Vagina (tissue), 2 donors: Measurements from ENCODE around the gene RNU6-9. TPM values are rescaled to one million over a fixed set of nuclear protein-coding genes. Genes with fewer than 3 reads are reported as not detected.

ENCODE experiments used
- DNase-seq, 2 donors: peaks; one replicate each; pipeline ENCODE4 v3.0.0-alpha.2; 2017; ENCODE audit errors: extremely low spot score in 2 of 2
- H3K27ac ChIP-seq: fragments of 200-600 bp; sonication (generic); one replicate; pipeline ENCODE4 v1.5.1; 2019
- H3K27me3 ChIP-seq: fragments of 200-600 bp; sonication (generic); one replicate; pipeline ENCODE4 v1.5.1; 2019
- H3K36me3 ChIP-seq, 2 donors: fragments of 200-600 bp; sonication (generic); one replicate each; pipeline ENCODE4 v1.5.1; 2017 to 2019
- H3K4me1 ChIP-seq: fragments of 200-600 bp; sonication (generic); one replicate; pipeline ENCODE4 v1.5.1; 2019
- H3K4me3 ChIP-seq, 2 donors: fragments of 200-600 bp; sonication (generic); 1 replicate in 1 of 2; 2 replicates in 1 of 2; pipeline ENCODE4 v1.5.1; 2016 to 2019
- H3K9me3 ChIP-seq: fragments of 200-600 bp; sonication (generic); one replicate; pipeline ENCODE4 v1.5.1; 2019
- POLR2A ChIP-seq, 2 donors: fragments of 450-650 bp; IDR thresholded peaks; one replicate each; pipeline ENCODE4 v1.6.1; 2017; ENCODE audit warnings: antibody characterized with exemption in 2 of 2, mild to moderate bottlenecking in 2 of 2, moderate library complexity in 2 of 2
- POLR2AphosphoS5 ChIP-seq, 2 donors: sonication (generic); formaldehyde crosslinking; IDR thresholded peaks; one replicate each; pipeline ENCODE4 v1.9.0; 2017; ENCODE audit warnings: antibody characterized with exemption in 2 of 2, mild to moderate bottlenecking in 2 of 2, low read depth in 1 of 2; ENCODE audit not compliant: insufficient read depth in 1 of 2
- intact Hi-C: fragments of 100-400 bp; cut with DNase I; formaldehyde crosslinking; loops from one replicate; pipeline ENCODE4 v1.15.1; 2023
- total RNA-seq: library from RNA; depleted of rRNA; stranded (reverse); fragments of >200 nt; gene quantifications from one replicate; pipeline ENCODE4 v1.2.3, GENCODE V29; 2016
- TF ChIP-seq, protein P1 (sequence below), 3 experiments: fragments of 450-650 bp in 2 of 3; fragments of 200-600 bp in 1 of 3; sonication (generic) in 1 of 3; IDR thresholded peaks; one replicate each; pipeline ENCODE4 v1.5.1; 2017 to 2019; ENCODE audit warnings: antibody characterized with exemption in 3 of 3, mild to moderate bottlenecking in 2 of 3, moderate library complexity in 2 of 3

The RNU6-9 gene
- total RNA-seq, 1 donor from 2014 or later, result not detected

- Histone ChIP-seq H3K4me1 (peaks cover 53% of the 10 kb centered on the region), H3K36me3 (no peaks in the 10 kb centered on the region), H3K27ac (peak overlapping the region; percentile 48), H3K9me3 (no peaks in the 10 kb centered on the region), H3K27me3 (no peaks in the 10 kb centered on the region), H3K4me3 (peak overlapping the region; percentile 15 to 39)
- DNase-seq, result no peak
- intact Hi-C loops, result no loop called here
- TF ChIP-seq POLR2AphosphoS5 (IDR thresholded peaks at IDR 0.05; ENCODE audit: insufficient read depth in 1 of 2, low read depth in 1 of 2) (peak in 1 of 2 donors; percentile 84), POLR2A (IDR thresholded peaks at IDR 0.05) (no peak)
Measured at GRCh38 chr19:932648-933552, 39.6 kb downstream of the RNU6-9 start.

- Histone ChIP-seq H3K4me1 (peaks cover 47% of the 10 kb centered on the region), H3K27ac (peak overlapping the region; percentile 48), H3K36me3 (no peaks in the 10 kb centered on the region), H3K27me3 (no peaks in the 10 kb centered on the region), H3K4me3 (peak overlapping the region; percentile 15 to 39), H3K9me3 (no peaks in the 10 kb centered on the region)
- no peak for DNase-seq
- TF ChIP-seq, protein P1, sequence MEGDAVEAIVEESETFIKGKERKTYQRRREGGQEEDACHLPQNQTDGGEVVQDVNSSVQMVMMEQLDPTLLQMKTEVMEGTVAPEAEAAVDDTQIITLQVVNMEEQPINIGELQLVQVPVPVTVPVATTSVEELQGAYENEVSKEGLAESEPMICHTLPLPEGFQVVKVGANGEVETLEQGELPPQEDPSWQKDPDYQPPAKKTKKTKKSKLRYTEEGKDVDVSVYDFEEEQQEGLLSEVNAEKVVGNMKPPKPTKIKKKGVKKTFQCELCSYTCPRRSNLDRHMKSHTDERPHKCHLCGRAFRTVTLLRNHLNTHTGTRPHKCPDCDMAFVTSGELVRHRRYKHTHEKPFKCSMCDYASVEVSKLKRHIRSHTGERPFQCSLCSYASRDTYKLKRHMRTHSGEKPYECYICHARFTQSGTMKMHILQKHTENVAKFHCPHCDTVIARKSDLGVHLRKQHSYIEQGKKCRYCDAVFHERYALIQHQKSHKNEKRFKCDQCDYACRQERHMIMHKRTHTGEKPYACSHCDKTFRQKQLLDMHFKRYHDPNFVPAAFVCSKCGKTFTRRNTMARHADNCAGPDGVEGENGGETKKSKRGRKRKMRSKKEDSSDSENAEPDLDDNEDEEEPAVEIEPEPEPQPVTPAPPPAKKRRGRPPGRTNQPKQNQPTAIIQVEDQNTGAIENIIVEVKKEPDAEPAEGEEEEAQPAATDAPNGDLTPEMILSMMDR (IDR thresholded peaks at IDR 0.05), result no peak
- TF ChIP-seq POLR2AphosphoS5 (IDR thresholded peaks at IDR 0.05; ENCODE audit: insufficient read depth in 1 of 2, low read depth in 1 of 2), result no peak
- no peak for TF ChIP-seq POLR2A (IDR thresholded peaks at IDR 0.05)
- intact Hi-C loops, result no loop called here
Measured at GRCh38 chr19:933553-933882, 40.2 kb downstream of the RNU6-9 start.

DNA sequence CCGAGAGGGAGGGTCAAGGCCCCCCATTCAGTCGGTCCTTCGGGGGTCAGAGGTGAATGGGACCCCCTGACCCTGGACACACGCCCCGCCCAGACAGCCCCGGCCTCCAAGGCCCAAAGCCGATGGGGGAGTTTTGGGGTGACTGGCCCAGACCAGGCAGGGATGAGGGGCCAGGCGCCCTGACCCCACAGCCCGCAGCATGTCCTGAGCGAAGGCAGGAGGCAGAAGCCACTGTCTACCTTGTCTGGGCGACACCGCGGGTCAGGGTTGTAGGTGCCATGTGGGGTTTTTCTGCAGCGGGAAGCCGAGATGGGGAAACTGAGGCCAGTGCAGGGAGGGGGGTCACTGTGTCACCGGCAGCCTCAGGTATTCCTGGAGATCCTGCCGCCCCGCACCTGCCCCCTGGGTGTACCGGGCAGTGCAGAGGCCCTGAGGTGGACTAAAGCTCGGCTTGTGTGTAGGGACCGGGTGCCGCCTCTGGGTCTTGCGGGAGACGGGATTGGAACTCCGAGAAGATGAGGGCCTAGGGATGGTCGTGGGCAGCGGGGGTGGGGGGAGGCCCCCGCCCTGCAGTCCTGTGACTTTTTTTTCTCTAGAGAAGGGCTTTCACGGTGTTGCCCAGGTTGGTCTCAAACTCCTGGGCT lies 41.0 kb downstream of the RNU6-9 start:
- H3K27ac ChIP-seq, result peak overlapping the region; percentile 48
- no peaks in the 10 kb centered on the region for H3K36me3 ChIP-seq
- H3K4me1 ChIP-seq, result peaks cover 43% of the 10 kb centered on the region
- DNase-seq, result no peak
- H3K27me3 ChIP-seq, result no peaks in the 10 kb centered on the region
- H3K4me3 ChIP-seq, result peak overlapping the region in 1 of 2 donors; percentile 15
- no peak for TF ChIP-seq POLR2AphosphoS5 (IDR thresholded peaks at IDR 0.05; ENCODE audit: insufficient read depth in 1 of 2, low read depth in 1 of 2)
- TF ChIP-seq, protein P1 (IDR thresholded peaks at IDR 0.05), result no peak
- TF ChIP-seq POLR2A (IDR thresholded peaks at IDR 0.05), result no peak
- intact Hi-C loops, result no loop called here
- H3K9me3 ChIP-seq, result no peaks in the 10 kb centered on the region

GRCh38 chr19:934865-935479 lies 41.7 kb downstream of the RNU6-9 start:
- no peaks in the 10 kb centered on the region for H3K36me3 ChIP-seq
- no peak overlapping the region for H3K4me3 ChIP-seq
- no peak for TF ChIP-seq POLR2A (IDR thresholded peaks at IDR 0.05)
- TF ChIP-seq, protein P1 (IDR thresholded peaks at IDR 0.05), result no peak
- TF ChIP-seq POLR2AphosphoS5 (IDR thresholded peaks at IDR 0.05; ENCODE audit: insufficient read depth in 1 of 2, low read depth in 1 of 2), result peak; percentile 76 to 89
- peaks cover 45% of the 10 kb centered on the region for H3K4me1 ChIP-seq
- H3K9me3 ChIP-seq, result no peaks in the 10 kb centered on the region
- no peaks in the 10 kb centered on the region for H3K27me3 ChIP-seq
- no peak for DNase-seq
- H3K27ac ChIP-seq, result peak overlapping the region; percentile 48
- intact Hi-C loops, result no loop called here

- no peak for DNase-seq
- Histone ChIP-seq H3K9me3 (no peaks in the 10 kb centered on the region), H3K27me3 (no peaks in the 10 kb centered on the region), H3K4me1 (peaks cover 55% of the 10 kb centered on the region), H3K27ac (no peak overlapping the region), H3K36me3 (no peaks in the 10 kb centered on the region), H3K4me3 (no peak overlapping the region)
- TF ChIP-seq POLR2AphosphoS5 (IDR thresholded peaks at IDR 0.05; ENCODE audit: insufficient read depth in 1 of 2, low read depth in 1 of 2) (no peak), POLR2A (IDR thresholded peaks at IDR 0.05) (no peak)
- TF ChIP-seq, protein P1 (IDR thresholded peaks at IDR 0.05), result no peak
- intact Hi-C loops, result no loop called here
Measured at GRCh38 chr19:936175-936546, 42.9 kb downstream of the RNU6-9 start.
